Left ventricle myocardium inferior (tissue), 1 donor: ENCODE measurements around the gene POU4F2. TPM values are rescaled to one million over a fixed set of nuclear protein-coding genes. Genes with fewer than 3 reads are reported as not detected.
A peak's percentile ranks its signal among the peaks of the same experiment; 100 is the strongest.

Experiments used
- DNase-seq: peaks from one replicate; pipeline ENCODE4 v3.0.0-alpha.2; 2020
- H3K27ac ChIP-seq: fragments of 200-600 bp; replicated peaks from 2 replicates; pipeline ENCODE4 v1.8.0; 2021
- H3K27me3 ChIP-seq: fragments of 200-600 bp; 2 replicates; pipeline ENCODE4 v1.8.0; 2021; ENCODE audit warnings: low read depth
- H3K36me3 ChIP-seq: fragments of 200-600 bp; 2 replicates; pipeline ENCODE4 v1.8.0; 2021
- H3K4me1 ChIP-seq: fragments of 200-600 bp; 2 replicates; pipeline ENCODE4 v1.8.0; 2021
- H3K4me3 ChIP-seq: fragments of 200-600 bp; 2 replicates; pipeline ENCODE4 v1.8.0; 2021; ENCODE audit warnings: mild to moderate bottlenecking, moderate library complexity
- H3K9me3 ChIP-seq: fragments of 200-600 bp; replicated peaks from 2 replicates; pipeline ENCODE4 v1.8.0; 2021
- intact Hi-C: fragments of 100-400 bp; cut with micrococcal nuclease; formaldehyde crosslinking; loops from one replicate; pipeline ENCODE4 v1.11.0; 2022
- total RNA-seq: library from RNA; stranded (reverse); fragmentation: NEBNext Ultra II Directional; extraction: Animal tissue kit (Norgen Biotek cat#: 25700); gene quantifications from one replicate; pipeline ENCODE4 v1.2.1, GENCODE V29; 2021
- TF ChIP-seq, protein P1 (sequence below): fragments of 200-600 bp; IDR thresholded peaks from 2 replicates; pipeline ENCODE4 v1.8.0; 2021; ENCODE audit warnings: antibody characterized with exemption, mild to moderate bottlenecking, borderline replicate concordance
- donor health status: DM: no; HTN: yes; CAD: no; lungs with severe emphysema.

POU4F2 gene
- total RNA-seq, 1 donor from 2014 or later, result not detected

DNA sequence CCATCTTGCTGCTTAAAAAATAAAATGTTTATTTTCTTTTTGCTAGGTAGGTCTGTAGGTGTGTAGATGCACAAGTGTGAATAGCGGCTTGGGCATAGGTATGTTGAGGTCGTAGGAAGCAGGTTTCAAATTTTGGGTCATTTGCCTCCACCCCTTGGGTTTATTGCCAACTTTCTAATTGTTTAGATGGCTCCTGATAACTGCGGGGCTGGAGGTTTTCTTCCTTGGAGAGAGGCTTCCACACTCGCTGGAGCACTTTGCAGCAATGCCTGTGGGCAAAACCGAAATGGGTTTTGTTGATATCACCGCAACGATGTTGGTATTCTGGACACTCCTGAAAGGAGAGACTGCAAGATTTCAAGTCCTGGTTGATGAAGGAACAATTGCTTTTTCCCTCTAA is 3.9 kb upstream of the POU4F2 start:
- no peaks in the 10 kb centered on the region for H3K9me3 ChIP-seq
- DNase-seq, result no peak
- peaks cover 100% of the 10 kb centered on the region for H3K27me3 ChIP-seq
- no peak overlapping the region for H3K27ac ChIP-seq
- TF ChIP-seq, protein P1, sequence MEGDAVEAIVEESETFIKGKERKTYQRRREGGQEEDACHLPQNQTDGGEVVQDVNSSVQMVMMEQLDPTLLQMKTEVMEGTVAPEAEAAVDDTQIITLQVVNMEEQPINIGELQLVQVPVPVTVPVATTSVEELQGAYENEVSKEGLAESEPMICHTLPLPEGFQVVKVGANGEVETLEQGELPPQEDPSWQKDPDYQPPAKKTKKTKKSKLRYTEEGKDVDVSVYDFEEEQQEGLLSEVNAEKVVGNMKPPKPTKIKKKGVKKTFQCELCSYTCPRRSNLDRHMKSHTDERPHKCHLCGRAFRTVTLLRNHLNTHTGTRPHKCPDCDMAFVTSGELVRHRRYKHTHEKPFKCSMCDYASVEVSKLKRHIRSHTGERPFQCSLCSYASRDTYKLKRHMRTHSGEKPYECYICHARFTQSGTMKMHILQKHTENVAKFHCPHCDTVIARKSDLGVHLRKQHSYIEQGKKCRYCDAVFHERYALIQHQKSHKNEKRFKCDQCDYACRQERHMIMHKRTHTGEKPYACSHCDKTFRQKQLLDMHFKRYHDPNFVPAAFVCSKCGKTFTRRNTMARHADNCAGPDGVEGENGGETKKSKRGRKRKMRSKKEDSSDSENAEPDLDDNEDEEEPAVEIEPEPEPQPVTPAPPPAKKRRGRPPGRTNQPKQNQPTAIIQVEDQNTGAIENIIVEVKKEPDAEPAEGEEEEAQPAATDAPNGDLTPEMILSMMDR, result no peak
- no peaks in the 10 kb centered on the region for H3K36me3 ChIP-seq
- intact Hi-C loops, result no loop called here
- H3K4me3 ChIP-seq, result no peak overlapping the region
- H3K4me1 ChIP-seq, result peaks cover 27% of the 10 kb centered on the region

DNA sequence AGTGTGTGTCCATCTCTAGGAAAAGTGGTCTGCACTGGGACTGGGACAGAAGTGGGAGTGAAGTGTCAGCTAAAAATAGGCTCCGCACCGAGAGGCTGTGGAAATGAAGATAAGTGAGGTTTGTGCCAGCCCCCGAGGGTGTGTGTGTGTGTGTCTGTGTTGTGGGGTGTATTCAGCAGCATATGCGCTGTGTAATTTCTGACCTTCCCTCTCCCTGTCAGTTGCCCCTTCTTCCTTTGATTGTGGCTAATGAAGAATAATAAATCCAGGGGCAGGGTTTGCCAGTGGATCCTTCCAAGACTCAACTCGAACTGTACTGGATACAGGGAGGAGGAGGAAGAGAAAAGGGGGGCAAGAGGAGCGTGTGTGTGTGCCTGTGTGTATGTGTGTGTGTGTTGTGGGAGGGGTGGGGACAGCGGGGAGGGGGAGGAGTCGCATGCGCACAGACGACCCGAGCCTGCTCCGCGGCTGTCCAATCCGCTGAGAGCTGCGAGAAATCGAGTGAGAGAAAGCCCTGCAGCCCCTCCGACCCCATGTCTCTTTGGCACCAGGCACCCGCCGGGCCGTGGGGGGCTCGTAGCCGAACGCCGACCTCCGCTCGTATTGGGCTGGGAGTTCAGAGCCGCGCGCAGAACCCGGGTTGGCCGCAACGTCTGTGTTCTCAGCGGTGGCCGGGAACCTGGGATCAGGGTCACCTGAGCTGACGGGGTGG is 916 bp upstream of the POU4F2 start:
- TF ChIP-seq, protein P1, result no peak
- H3K9me3 ChIP-seq, result no peaks in the 10 kb centered on the region
- H3K36me3 ChIP-seq, result no peaks in the 10 kb centered on the region
- peaks cover 100% of the 10 kb centered on the region for H3K27me3 ChIP-seq
- H3K27ac ChIP-seq, result no peak overlapping the region
- no peak for DNase-seq
- intact Hi-C loops, result no loop called here
- H3K4me3 ChIP-seq, result peak overlapping the region; percentile 52
- H3K4me1 ChIP-seq, result peaks cover 31% of the 10 kb centered on the region

DNA sequence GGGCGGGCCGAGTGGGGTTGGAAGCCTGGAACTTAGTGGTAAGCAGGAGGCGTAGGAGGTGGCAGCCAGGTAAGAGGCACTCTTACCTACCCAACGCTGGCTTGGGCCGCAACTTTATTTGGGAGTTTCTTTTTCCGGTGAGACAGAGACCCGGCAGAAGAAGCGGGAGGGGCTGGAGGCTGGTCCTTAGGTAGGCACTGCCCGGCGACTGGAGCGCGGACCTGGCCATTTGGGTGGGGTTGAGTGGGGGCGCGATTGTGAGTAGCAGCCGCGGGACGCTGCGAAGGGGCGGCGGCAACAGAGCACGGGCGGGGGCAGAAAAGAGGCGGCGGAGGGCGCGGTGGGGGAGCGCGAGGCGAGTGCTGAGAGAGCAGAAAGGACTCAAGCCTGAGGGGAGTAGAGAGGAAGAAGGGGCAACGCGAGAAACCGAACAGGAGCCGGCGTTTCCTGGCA is 334 bp upstream of the POU4F2 start:
- peaks cover 31% of the 10 kb centered on the region for H3K4me1 ChIP-seq
- intact Hi-C loops, result no loop called here
- H3K27me3 ChIP-seq, result peaks cover 100% of the 10 kb centered on the region
- TF ChIP-seq, protein P1, result no peak
- H3K36me3 ChIP-seq, result no peaks in the 10 kb centered on the region
- peak overlapping the region; percentile 52 for H3K4me3 ChIP-seq
- no peak overlapping the region for H3K27ac ChIP-seq
- no peak for DNase-seq
- no peaks in the 10 kb centered on the region for H3K9me3 ChIP-seq

DNA sequence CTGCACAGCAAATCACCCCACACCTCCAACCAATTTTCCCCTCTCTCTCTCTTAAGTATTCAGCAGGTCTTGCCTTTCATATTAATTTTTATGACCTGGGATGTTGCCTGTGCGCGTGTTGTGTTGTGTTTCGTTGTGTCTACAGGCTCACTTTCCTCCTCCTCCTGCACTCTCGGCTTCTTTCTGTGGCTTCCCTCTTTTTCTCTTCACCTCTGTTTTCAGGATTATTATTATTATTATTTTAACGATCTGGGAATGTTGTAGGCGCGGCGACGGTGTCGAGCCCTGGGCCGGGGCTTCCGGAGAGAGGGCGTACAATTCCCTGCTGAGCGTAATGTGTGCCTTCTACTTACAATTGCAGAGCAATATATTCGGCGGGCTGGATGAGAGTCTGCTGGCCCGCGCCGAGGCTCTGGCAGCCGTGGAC is 826 bp downstream of the POU4F2 start:
- no peak overlapping the region for H3K27ac ChIP-seq
- TF ChIP-seq, protein P1, result no peak
- no peaks in the 10 kb centered on the region for H3K9me3 ChIP-seq
- no peaks in the 10 kb centered on the region for H3K36me3 ChIP-seq
- peaks cover 100% of the 10 kb centered on the region for H3K27me3 ChIP-seq
- intact Hi-C loops, result no loop called here
- peaks cover 31% of the 10 kb centered on the region for H3K4me1 ChIP-seq
- DNase-seq, result no peak
- peak overlapping the region; percentile 52 for H3K4me3 ChIP-seq

DNA sequence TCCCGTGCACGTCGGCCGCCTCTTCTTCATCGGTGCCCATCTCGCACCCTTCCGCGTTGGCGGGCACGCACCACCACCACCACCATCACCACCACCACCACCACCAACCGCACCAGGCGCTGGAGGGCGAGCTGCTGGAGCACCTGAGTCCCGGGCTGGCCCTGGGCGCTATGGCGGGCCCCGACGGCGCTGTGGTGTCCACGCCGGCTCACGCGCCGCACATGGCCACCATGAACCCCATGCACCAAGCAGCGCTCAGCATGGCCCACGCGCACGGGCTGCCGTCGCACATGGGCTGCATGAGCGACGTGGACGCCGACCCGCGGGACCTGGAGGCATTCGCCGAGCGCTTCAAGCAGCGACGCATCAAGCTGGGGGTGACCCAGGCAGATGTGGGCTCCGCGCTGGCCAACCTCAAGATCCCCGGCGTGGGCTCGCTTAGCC is 1.4 kb downstream of the POU4F2 start:
- peaks cover 100% of the 10 kb centered on the region for H3K27me3 ChIP-seq
- intact Hi-C loops, result no loop called here
- H3K36me3 ChIP-seq, result no peaks in the 10 kb centered on the region
- TF ChIP-seq, protein P1, result no peak
- no peak overlapping the region for H3K27ac ChIP-seq
- no peak overlapping the region for H3K4me3 ChIP-seq
- H3K9me3 ChIP-seq, result no peaks in the 10 kb centered on the region
- DNase-seq, result no peak
- H3K4me1 ChIP-seq, result peaks cover 31% of the 10 kb centered on the region
